ENCODE data around the gene SLC19A3. TPM values are rescaled to one million over a fixed set of nuclear protein-coding genes. Genes with fewer than 3 reads are reported as not detected.

Gene SLC19A3
- total and polyA plus RNA-seq, 4 donors, result 0.63 to 5.1 (median 1.9) TPM

Other genes with a start within 250 kb of the SLC19A3 start
- 10 to 100 TPM; 81.3 to 82.9 TPM for gene AGFG1, start 245.9 kb downstream of the SLC19A3 start, total RNA-seq
- 10 to 100 TPM; 27.0 to 30.8 TPM for gene AGFG1, start 245.9 kb downstream of the SLC19A3 start, polyA plus RNA-seq
- not detected for gene SCYGR2, start 119.1 kb downstream of the SLC19A3 start, total RNA-seq
- gene SCYGR2, start 119.1 kb downstream of the SLC19A3 start, polyA plus RNA-seq, result not detected
- gene SCYGR3, start 103.2 kb downstream of the SLC19A3 start, total RNA-seq, result not detected
- not detected for gene SCYGR3, start 103.2 kb downstream of the SLC19A3 start, polyA plus RNA-seq
- not detected for gene SCYGR4, start 100.5 kb downstream of the SLC19A3 start, total RNA-seq
- not detected for gene SCYGR4, start 100.5 kb downstream of the SLC19A3 start, polyA plus RNA-seq
- gene SCYGR5, start 51.2 kb downstream of the SLC19A3 start, total RNA-seq, result not detected
- not detected for gene SCYGR5, start 51.2 kb downstream of the SLC19A3 start, polyA plus RNA-seq
- not detected for gene SCYGR6, start 6.7 kb upstream of the SLC19A3 start, total RNA-seq
- gene SCYGR6, start 6.7 kb upstream of the SLC19A3 start, polyA plus RNA-seq, result not detected
- gene SCYGR7, start 10.3 kb upstream of the SLC19A3 start, total RNA-seq, result not detected
- gene SCYGR7, start 10.3 kb upstream of the SLC19A3 start, polyA plus RNA-seq, result not detected
- gene SCYGR8, start 27.9 kb upstream of the SLC19A3 start, total RNA-seq, result not detected
- not detected for gene SCYGR8, start 27.9 kb upstream of the SLC19A3 start, polyA plus RNA-seq
- under 1 TPM in 1 of 2 donors, not detected in 1; 0.45 TPM for gene CCL20, start 95.8 kb upstream of the SLC19A3 start, total RNA-seq
- gene CCL20, start 95.8 kb upstream of the SLC19A3 start, polyA plus RNA-seq, result 1 to 10 TPM in 1 of 2 donors, under 1 TPM in 1; 0.23 to 5.5 TPM
- under 1 TPM in 1 of 2 donors, not detected in 1; 0.88 TPM for gene DAW1, start 153.6 kb upstream of the SLC19A3 start, total RNA-seq
- under 1 TPM in 1 of 2 donors, not detected in 1; 0.41 TPM for gene DAW1, start 153.6 kb upstream of the SLC19A3 start, polyA plus RNA-seq

All from aorta (tissue), 4 donors.